Measurements from ENCODE around the gene MYO7A. TPM values are rescaled to one million over a fixed set of nuclear protein-coding genes. Genes with fewer than 3 reads are reported as not detected.

Gene MYO7A
- total RNA-seq, 1 donor from 2014 or later = 0.97 TPM

DNA sequence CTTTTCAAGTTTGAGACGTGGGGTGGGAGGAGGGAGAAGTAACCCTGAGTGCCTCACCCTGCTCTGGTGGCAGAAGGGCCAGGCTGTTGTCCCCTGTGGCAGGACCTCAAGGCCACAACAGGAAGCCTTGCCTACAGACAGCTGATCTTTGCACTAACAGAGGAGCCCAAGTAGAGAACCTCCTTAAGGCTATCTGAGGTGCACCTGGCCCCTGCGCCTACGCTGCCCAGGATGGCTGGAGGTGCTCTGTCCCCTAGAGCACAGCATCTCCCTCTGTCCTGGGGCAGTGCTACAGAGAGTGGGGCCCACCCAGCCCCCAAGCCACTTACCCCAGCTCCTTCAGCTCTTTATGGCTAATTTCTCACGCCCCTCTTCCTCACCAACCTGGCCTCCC is 27.0 kb downstream of the MYO7A start:
- Mint-ChIP-seq H3K27ac (no peak overlapping the region), H3K4me3 (no peak overlapping the region), H3K36me3 (no peaks in the 10 kb centered on the region), H3K27me3 (ENCODE audit: insufficient read depth, low read depth) (peaks cover 12% of the 10 kb centered on the region), H3K4me1 (peaks cover 10% of the 10 kb centered on the region), H3K9me3 (no peaks in the 10 kb centered on the region)
- H3K4me1 ChIP-seq = peaks cover 5% of the 10 kb centered on the region
- H3K9me3 ChIP-seq (ENCODE audit: low read depth) = no peaks in the 10 kb centered on the region
- H3K79me2 ChIP-seq (ENCODE audit: low read depth) = no peaks in the 10 kb centered on the region
- no peak for DNase-seq (ENCODE audit: low spot score)
- no peaks in the 10 kb centered on the region for H4K20me1 ChIP-seq (ENCODE audit: low read depth)
- H3K36me3 ChIP-seq = no peaks in the 10 kb centered on the region
- H3K27ac ChIP-seq = no peak overlapping the region
- no peaks in the 10 kb centered on the region for H3F3A ChIP-seq (ENCODE audit: low read depth)
- H3K4me3 ChIP-seq = no peak overlapping the region
- no peak for TF ChIP-seq EZH2 (IDR thresholded peaks at IDR 0.05)
- H3K27me3 ChIP-seq = no peaks in the 10 kb centered on the region
- H3K4me2 ChIP-seq = no peak overlapping the region
- H3K9ac ChIP-seq = no peak overlapping the region
- H2AFZ ChIP-seq (replicated peaks) = no peak overlapping the region

- no peak for TF ChIP-seq EZH2 (IDR thresholded peaks at IDR 0.05)
- TF ChIP-seq, protein P1, sequence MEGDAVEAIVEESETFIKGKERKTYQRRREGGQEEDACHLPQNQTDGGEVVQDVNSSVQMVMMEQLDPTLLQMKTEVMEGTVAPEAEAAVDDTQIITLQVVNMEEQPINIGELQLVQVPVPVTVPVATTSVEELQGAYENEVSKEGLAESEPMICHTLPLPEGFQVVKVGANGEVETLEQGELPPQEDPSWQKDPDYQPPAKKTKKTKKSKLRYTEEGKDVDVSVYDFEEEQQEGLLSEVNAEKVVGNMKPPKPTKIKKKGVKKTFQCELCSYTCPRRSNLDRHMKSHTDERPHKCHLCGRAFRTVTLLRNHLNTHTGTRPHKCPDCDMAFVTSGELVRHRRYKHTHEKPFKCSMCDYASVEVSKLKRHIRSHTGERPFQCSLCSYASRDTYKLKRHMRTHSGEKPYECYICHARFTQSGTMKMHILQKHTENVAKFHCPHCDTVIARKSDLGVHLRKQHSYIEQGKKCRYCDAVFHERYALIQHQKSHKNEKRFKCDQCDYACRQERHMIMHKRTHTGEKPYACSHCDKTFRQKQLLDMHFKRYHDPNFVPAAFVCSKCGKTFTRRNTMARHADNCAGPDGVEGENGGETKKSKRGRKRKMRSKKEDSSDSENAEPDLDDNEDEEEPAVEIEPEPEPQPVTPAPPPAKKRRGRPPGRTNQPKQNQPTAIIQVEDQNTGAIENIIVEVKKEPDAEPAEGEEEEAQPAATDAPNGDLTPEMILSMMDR (IDR thresholded peaks at IDR 0.05) = no peak
- Mint-ChIP-seq H3K27me3 (ENCODE audit: insufficient read depth, low read depth) (peaks cover 12% of the 10 kb centered on the region), H3K9me3 (no peaks in the 10 kb centered on the region), H3K27ac (no peak overlapping the region), H3K4me1 (peaks cover 9% of the 10 kb centered on the region), H3K36me3 (no peaks in the 10 kb centered on the region), H3K4me3 (no peak overlapping the region)
- DNase-seq (ENCODE audit: low spot score) = no peak
- Histone ChIP-seq H3K4me2 (no peak overlapping the region), H3K27ac (no peak overlapping the region), H3K9ac (no peak overlapping the region), H3K4me1 (no peaks in the 10 kb centered on the region), H3K9me3 (ENCODE audit: low read depth) (no peaks in the 10 kb centered on the region), H2AFZ (replicated peaks) (no peak overlapping the region), H3F3A (ENCODE audit: low read depth) (no peaks in the 10 kb centered on the region), H3K4me3 (no peak overlapping the region), H3K36me3 (no peaks in the 10 kb centered on the region), H3K27me3 (no peaks in the 10 kb centered on the region), H4K20me1 (ENCODE audit: low read depth) (no peaks in the 10 kb centered on the region), H3K79me2 (ENCODE audit: low read depth) (no peaks in the 10 kb centered on the region)
These were observed 27.6 kb downstream of the MYO7A start for GRCh38 chr11:77155556-77156130.

DNA sequence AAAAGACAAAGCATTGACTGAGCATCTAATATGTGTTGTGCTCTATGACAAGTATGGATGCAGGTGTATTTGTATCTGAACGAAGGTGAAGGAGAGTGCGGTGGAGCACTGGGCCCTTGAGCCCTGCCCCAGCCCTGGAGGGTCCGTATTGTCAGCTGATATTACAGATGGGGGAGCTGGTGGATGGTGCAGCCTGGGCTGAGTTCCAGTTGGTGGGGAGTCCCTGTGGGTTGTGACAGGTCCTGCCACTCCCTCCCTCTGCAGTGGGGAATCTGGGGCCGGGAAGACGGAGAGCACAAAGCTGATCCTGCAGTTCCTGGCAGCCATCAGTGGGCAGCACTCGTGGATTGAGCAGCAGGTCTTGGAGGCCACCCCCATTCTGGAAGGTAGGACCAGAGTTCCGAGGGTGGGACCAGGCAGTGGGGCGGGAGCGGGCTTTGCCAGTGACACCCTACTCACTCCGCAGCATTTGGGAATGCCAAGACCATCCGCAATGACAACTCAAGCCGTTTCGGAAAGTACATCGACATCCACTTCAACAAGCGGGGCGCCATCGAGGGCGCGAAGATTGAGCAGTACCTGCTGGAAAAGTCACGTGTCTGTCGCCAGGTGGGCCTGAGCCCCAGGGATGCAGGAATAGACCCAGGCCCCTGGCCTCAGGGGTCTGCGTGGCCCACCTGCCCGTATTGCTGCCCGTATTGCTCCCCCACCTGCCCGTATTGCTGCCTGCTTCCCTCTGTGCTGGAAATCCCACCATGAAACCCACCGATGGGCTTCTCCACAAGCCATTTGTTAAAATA is 28.6 kb downstream of the MYO7A start:
- Histone ChIP-seq H3K79me2 (ENCODE audit: low read depth) (no peaks in the 10 kb centered on the region), H3K4me1 (no peaks in the 10 kb centered on the region), H3F3A (ENCODE audit: low read depth) (no peaks in the 10 kb centered on the region), H2AFZ (replicated peaks) (no peak overlapping the region), H3K27ac (no peak overlapping the region), H3K4me2 (no peak overlapping the region), H3K27me3 (no peaks in the 10 kb centered on the region), H3K36me3 (no peaks in the 10 kb centered on the region), H3K4me3 (no peak overlapping the region), H4K20me1 (ENCODE audit: low read depth) (no peaks in the 10 kb centered on the region), H3K9ac (no peak overlapping the region), H3K9me3 (ENCODE audit: low read depth) (no peaks in the 10 kb centered on the region)
- TF ChIP-seq EZH2phosphoT487 (IDR thresholded peaks at IDR 0.05) = no peak
- TF ChIP-seq, protein P1 (IDR thresholded peaks at IDR 0.05) = no peak
- TF ChIP-seq EZH2 (IDR thresholded peaks at IDR 0.05) = no peak
- Mint-ChIP-seq H3K4me3 (no peak overlapping the region), H3K27me3 (ENCODE audit: insufficient read depth, low read depth) (peaks cover 15% of the 10 kb centered on the region), H3K36me3 (no peaks in the 10 kb centered on the region), H3K4me1 (peaks cover 9% of the 10 kb centered on the region), H3K27ac (no peak overlapping the region), H3K9me3 (no peaks in the 10 kb centered on the region)
- no peak for DNase-seq (ENCODE audit: low spot score)
